ENCODE data around the gene ATXN7L1. TPM values are rescaled to one million over a fixed set of nuclear protein-coding genes. Genes with fewer than 3 reads are reported as not detected.

Gene ATXN7L1
- total and polyA plus RNA-seq, 5 donors, result 2.4 to 6.5 (median 4.5) TPM

DNA sequence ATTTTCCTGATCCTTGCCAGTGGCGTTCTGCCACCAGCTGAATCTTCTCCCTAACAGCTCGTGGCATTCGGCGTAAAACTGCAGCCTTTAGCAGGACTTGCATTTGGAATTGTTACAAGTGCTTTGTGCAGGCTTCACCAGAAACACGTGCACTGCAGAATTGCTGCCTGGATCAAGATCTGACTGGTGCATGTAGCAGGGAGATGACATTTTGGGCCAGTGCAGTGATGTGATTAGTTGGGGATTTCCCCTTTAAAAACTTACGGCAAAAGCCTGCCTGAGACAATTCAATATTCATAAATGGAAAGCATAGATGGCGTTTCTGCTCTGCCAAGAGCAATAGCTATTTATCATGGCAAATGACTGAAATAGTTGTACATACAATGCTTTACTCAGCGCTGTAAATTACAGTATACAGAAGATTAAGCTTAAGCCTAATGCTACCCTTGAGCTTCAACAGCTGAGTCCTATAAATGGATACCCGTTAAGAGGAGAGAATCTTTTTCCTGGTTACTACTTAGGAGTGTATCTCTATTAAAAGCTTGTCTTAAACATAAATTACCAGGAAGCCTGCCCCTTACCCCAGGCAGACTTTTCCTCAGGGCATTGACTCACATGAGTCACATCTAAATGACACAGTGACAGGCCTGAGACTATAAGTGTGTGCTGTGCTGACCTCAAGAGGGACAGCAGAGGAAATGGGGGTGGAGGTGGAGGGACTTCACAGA lies 106.3 kb downstream of the ATXN7L1 start:
- ATAC-seq (peak in 1 of 2 donors; percentile 23), DNase-seq (no peak)
- Histone ChIP-seq H3K4me3 (ENCODE audit: low read length) (no peak overlapping the region), H3K27me3 (ENCODE audit: control insufficient read depth, insufficient read depth) (no peaks in the 10 kb centered on the region), H3K9me3 (ENCODE audit: control insufficient read depth, low read length) (no peaks in the 10 kb centered on the region), H3K4me1 (ENCODE audit: control insufficient read depth, insufficient read depth, low read length) (no peaks in the 10 kb centered on the region), H3K27ac (ENCODE audit: low read length) (no peak overlapping the region)
- WGBS, result 60% methylated on average over 9 of the region's 9 CpGs
- intact Hi-C loops (cut with DNase I), result loop anchor here in 3 of 4 donors (10.0 kb wide), 2 partner anchors 235 to 245 kb away; no protein-coding TSS in a partner anchor

DNA sequence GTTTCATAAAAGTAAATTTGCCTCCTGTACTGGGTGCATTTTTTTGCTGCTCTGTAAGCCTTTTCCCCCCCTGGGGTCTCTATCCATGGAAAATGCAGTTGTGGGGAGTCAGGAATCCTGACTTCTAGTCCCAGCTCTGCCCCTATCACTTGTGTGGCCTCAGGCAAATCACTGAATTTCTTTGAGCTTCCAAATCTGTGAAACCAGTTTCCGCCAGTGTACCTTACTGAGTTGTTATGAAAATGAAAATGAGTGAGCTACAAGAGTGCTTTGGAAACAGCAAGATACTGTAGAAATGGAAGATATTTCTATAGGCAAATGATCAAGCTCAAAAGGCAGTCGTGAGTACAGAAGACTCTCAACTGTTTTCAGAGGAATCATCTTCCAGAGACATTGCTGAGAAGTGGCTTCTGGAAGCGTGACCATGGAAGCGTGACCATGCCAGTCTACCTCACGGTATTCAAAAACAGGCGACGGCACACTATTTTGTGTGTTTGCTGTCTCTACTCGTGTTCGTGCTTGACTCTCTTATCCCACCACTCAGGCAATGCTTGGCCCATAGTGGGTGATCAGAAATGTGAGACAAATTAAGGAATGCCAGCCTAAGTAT lies 107.4 kb downstream of the ATXN7L1 start:
- DNase-seq (no peak), ATAC-seq (no peak)
- intact Hi-C loops (cut with DNase I), result loop anchor here in 3 of 4 donors (10.0 kb wide), 2 partner anchors 236 to 246 kb away; no protein-coding TSS in a partner anchor
- WGBS, result 98% methylated on average over 9 of the region's 9 CpGs
- H3K4me1 ChIP-seq (ENCODE audit: control insufficient read depth, insufficient read depth, low read length), result no peaks in the 10 kb centered on the region
- no peaks in the 10 kb centered on the region for H3K27me3 ChIP-seq (ENCODE audit: control insufficient read depth, insufficient read depth)
- no peak overlapping the region for H3K4me3 ChIP-seq (ENCODE audit: low read length)
- no peak overlapping the region for H3K27ac ChIP-seq (ENCODE audit: low read length)
- H3K9me3 ChIP-seq (ENCODE audit: control insufficient read depth, low read length), result no peaks in the 10 kb centered on the region

- Histone ChIP-seq H3K27ac (ENCODE audit: low read length) (no peak overlapping the region), H3K27me3 (ENCODE audit: control insufficient read depth, insufficient read depth) (no peaks in the 10 kb centered on the region), H3K9me3 (ENCODE audit: control insufficient read depth, low read length) (no peaks in the 10 kb centered on the region), H3K4me3 (ENCODE audit: low read length) (no peak overlapping the region), H3K4me1 (ENCODE audit: control insufficient read depth, insufficient read depth, low read length) (no peaks in the 10 kb centered on the region)
- 93% methylated on average over 3 of the region's 3 CpGs for WGBS
- no peak for DNase-seq
- intact Hi-C loops (cut with DNase I), result loop anchor here in 3 of 4 donors (10.0 kb wide), 2 partner anchors 237 to 247 kb away; no protein-coding TSS in a partner anchor
- no peak for ATAC-seq
These were observed 108.3 kb downstream of the ATXN7L1 start for GRCh38 chr7:105768117-105768516.

- 88% methylated on average over 14 of the region's 14 CpGs for WGBS
- intact Hi-C loops (cut with DNase I), result loop anchor here in 3 of 4 donors (10.0 kb wide), 2 partner anchors 238 to 248 kb away; no protein-coding TSS in a partner anchor
- DNase-seq, result no peak
- no peak overlapping the region for H3K4me3 ChIP-seq (ENCODE audit: low read length)
- no peaks in the 10 kb centered on the region for H3K4me1 ChIP-seq (ENCODE audit: control insufficient read depth, insufficient read depth, low read length)
- no peaks in the 10 kb centered on the region for H3K27me3 ChIP-seq (ENCODE audit: control insufficient read depth, insufficient read depth)
- H3K9me3 ChIP-seq (ENCODE audit: control insufficient read depth, low read length), result no peaks in the 10 kb centered on the region
- H3K27ac ChIP-seq (ENCODE audit: low read length), result no peak overlapping the region
- ATAC-seq, result no peak
These were observed 109.9 kb downstream of the ATXN7L1 start for GRCh38 chr7:105766421-105767073.

DNA sequence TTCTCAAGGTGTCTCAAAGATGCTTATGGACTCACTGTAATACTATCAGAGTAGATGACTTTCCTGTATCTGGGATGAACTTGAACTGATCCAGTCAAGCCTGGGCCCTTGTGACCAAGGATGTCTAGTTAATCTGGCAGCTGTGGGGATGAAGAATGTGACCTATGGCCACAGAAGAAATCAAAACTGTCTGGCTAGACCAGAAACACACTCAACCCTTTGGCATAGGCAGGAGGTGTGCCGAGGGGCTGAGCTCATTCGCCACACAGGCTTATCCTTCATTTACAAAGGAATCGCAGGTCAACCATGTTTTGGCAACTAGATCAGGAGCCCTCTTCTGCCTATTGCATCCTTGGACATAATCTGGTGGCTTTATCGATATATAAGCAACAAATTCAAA lies 110.6 kb downstream of the ATXN7L1 start:
- H3K4me3 ChIP-seq (ENCODE audit: low read length), result no peak overlapping the region
- ATAC-seq (no peak), DNase-seq (no peak)
- no peaks in the 10 kb centered on the region for H3K9me3 ChIP-seq (ENCODE audit: control insufficient read depth, low read length)
- intact Hi-C loops (cut with DNase I), result loop anchor here in 3 of 4 donors (10.0 kb wide), 2 partner anchors 239 to 249 kb away; no protein-coding TSS in a partner anchor
- H3K27me3 ChIP-seq (ENCODE audit: control insufficient read depth, insufficient read depth), result no peaks in the 10 kb centered on the region
- no peaks in the 10 kb centered on the region for H3K4me1 ChIP-seq (ENCODE audit: control insufficient read depth, insufficient read depth, low read length)
- H3K27ac ChIP-seq (ENCODE audit: low read length), result no peak overlapping the region
- WGBS, result 96% methylated on average over 4 of the region's 4 CpGs

- H3K27me3 ChIP-seq (ENCODE audit: control insufficient read depth, insufficient read depth), result no peaks in the 10 kb centered on the region
- no peak for DNase-seq
- no peaks in the 10 kb centered on the region for H3K9me3 ChIP-seq (ENCODE audit: control insufficient read depth, low read length)
- H3K4me1 ChIP-seq (ENCODE audit: control insufficient read depth, insufficient read depth, low read length), result no peaks in the 10 kb centered on the region
- H3K4me3 ChIP-seq (ENCODE audit: low read length), result no peak overlapping the region
- 89% methylated on average over 2 of the region's 2 CpGs for WGBS
- ATAC-seq, result no peak
- intact Hi-C loops (cut with DNase I), result loop anchor here in 3 of 4 donors (5.0 to 10.0 kb wide), 3 partner anchors 240 to 278 kb away; no protein-coding TSS in a partner anchor
- no peak overlapping the region for H3K27ac ChIP-seq (ENCODE audit: low read length)
These were observed 111.9 kb downstream of the ATXN7L1 start for GRCh38 chr7:105764506-105764905.

DNA sequence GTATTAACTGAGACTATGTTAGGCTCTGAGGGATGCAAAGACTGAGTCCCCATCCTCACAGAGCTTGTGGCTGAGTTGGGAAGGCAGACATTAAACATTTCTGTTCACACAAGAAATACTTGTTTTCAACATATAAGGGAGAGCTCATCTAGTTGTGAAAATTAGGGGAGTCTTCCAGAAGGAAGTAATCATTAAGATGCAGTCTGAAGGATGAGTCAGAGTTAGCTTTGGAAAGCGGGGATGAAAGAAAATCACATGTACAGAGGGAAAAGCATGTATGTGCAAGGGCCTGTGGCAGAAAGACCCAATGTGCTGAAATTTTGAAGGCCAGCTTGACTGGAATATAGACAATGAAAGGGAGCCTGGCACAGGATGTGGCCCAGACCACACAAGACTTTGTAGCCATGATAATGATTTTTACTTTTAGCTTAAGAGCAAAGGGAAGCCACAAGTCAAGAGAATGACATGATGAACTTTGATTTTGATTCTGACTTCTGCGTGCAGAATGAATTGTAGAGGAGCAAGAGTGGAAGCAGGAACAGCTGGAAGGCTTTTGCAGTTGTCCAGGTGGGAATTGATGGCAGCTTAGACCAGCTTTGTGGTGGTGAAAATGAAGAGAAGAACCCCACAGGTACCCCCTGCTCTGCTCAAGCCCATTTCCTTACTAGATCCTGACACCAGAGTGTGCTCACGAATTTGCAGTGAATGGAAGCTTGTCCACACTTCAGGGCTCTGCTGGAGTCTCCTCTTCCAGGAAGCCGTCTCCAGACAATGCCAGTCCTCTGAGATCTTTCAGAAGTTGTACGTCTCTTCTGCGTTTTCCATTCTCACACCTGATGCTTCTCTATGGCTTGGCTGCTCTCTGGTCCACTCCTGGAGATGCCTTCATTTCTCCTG lies 115.6 kb downstream of the ATXN7L1 start:
- Histone ChIP-seq H3K4me1 (ENCODE audit: control insufficient read depth, insufficient read depth, low read length) (no peaks in the 10 kb centered on the region), H3K9me3 (ENCODE audit: control insufficient read depth, low read length) (no peaks in the 10 kb centered on the region), H3K27me3 (ENCODE audit: control insufficient read depth, insufficient read depth) (no peaks in the 10 kb centered on the region), H3K27ac (ENCODE audit: low read length) (no peak overlapping the region), H3K4me3 (ENCODE audit: low read length) (no peak overlapping the region)
- intact Hi-C loops (cut with DNase I), result loop anchor here in 3 of 4 donors (5.0 to 10.0 kb wide), 3 partner anchors 244 to 282 kb away; no protein-coding TSS in a partner anchor
- WGBS, result 89% methylated on average over 6 of the region's 6 CpGs
- DNase-seq, result no peak
- ATAC-seq, result no peak

DNA sequence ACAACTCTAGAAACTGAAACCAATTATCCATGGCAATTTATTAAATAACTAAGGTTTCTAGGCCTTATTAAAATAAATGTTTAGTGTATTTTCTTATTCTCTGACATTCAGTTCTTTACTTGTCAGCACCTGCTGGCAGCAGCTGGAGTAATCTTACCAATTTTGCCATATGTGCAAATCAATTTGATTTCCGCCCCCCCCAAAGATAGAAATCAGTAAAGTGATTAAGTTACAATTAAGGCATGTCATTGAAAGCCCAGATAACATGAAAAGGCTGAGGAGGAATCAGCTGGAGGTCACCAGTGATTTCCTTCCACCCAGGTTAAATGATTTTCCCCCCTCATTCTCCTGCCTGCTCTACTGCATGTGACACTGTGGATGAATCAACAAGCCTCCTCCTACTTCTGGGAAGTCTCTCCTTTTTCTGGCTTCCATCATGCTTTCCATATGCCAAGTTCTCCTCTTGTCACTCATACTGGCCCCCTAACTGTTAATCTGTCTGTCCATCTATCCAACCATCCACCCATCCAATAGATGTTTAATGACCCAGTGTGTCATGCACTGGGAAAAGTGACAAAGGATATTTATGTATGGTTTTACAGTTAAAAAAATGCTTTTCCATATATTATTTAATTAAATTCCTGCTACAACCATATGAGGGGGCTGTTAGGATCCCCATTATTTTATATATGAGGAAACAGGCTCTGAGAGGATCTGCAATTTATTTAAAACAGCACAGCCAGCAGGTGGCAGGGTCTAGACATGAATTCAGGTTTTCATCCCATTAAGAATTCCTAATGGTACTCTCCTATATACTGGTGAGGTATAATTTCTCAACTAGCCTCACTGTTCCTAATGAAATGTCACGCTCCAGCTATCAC lies 116.5 kb downstream of the ATXN7L1 start:
- Histone ChIP-seq H3K9me3 (ENCODE audit: control insufficient read depth, low read length) (no peaks in the 10 kb centered on the region), H3K4me3 (ENCODE audit: low read length) (no peak overlapping the region), H3K27ac (ENCODE audit: low read length) (no peak overlapping the region), H3K27me3 (ENCODE audit: control insufficient read depth, insufficient read depth) (no peaks in the 10 kb centered on the region), H3K4me1 (ENCODE audit: control insufficient read depth, insufficient read depth, low read length) (no peaks in the 10 kb centered on the region)
- ATAC-seq (peak; percentile 61 to 66), DNase-seq (peak in 2 of 3 donors; percentile 42 to 84)
- 81% methylated on average over 2 of the region's 2 CpGs for WGBS
- intact Hi-C loops (cut with DNase I), result loop anchor here (5.0 to 10.0 kb wide), 4 partner anchors 245 to 285 kb away; no protein-coding TSS in a partner anchor

DNA sequence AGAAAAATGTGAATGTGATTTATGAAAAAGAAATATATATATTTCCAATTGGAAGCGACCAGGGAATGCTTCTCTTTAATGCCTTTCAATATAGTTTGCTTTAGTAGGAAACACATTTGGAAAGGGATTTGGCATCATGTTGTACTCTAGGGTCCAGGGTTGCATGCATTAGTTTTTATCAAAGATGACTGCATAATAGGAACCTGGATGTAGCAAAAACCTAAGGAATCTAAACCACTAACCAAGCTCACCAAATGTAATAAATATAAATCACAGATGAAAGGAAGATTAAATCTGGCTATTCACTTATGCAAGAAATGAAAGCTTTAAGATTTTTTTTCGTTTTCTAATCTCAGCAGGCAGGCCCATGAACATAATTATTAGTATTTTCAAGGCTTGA lies 120.0 kb downstream of the ATXN7L1 start:
- no peak overlapping the region for H3K4me3 ChIP-seq (ENCODE audit: low read length)
- intact Hi-C loops (cut with DNase I), result loop anchor here in 1 of 4 donors (10.0 kb wide), 1 partner anchor 288 kb away; no protein-coding TSS in a partner anchor
- no peaks in the 10 kb centered on the region for H3K9me3 ChIP-seq (ENCODE audit: control insufficient read depth, low read length)
- H3K4me1 ChIP-seq (ENCODE audit: control insufficient read depth, insufficient read depth, low read length), result no peaks in the 10 kb centered on the region
- ATAC-seq (no peak), DNase-seq (no peak)
- no peak overlapping the region for H3K27ac ChIP-seq (ENCODE audit: low read length)
- H3K27me3 ChIP-seq (ENCODE audit: control insufficient read depth, insufficient read depth), result no peaks in the 10 kb centered on the region
- WGBS, result 50% methylated on average over 2 of the region's 2 CpGs
